GM13977 (cell line): ENCODE measurements around the gene GVQW3.

ENCODE experiments used
- DNase-seq: peaks from one replicate; pipeline ENCODE4 v3.0.0; 2012; ENCODE audit warnings: low spot score
- in situ Hi-C: fragments of 300-500 bp; cut with MboI; formaldehyde crosslinking; loops from one replicate; pipeline ENCODE4 v1.12.0; 2022; ENCODE audit warnings: low sequenced_read_pairs, low pct_unique_long_range_greater_than_20kb, mixed read lengths, inconsistent platforms; ENCODE audit not compliant: unreplicated experiment
- TF ChIP-seq, protein P1 (sequence below): IDR thresholded peaks from 2 replicates; pipeline ENCODE4 v1.5.1; 2012; ENCODE audit warnings: mild to moderate bottlenecking, control low read depth; ENCODE audit not compliant: insufficient read depth; ENCODE audit errors: extremely low read depth, missing control alignments

Gene GVQW3

DNA sequence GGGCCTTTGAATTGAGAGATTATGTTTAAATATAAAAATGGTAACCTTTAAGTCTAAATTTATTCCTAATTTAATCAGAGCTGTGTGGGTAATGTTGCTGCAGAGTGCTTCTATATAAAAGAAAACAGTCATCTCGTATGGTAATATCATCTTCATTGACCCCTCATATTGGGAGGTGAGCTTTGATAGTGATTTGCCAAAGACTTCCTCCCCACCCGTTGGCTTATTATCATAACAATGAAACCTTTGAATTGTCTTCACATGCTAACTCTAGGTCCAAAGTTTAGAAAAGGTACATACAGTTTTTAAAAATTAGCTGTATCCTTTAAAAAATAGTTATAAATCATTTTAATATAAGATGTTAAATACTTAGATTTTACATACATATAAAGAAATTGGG, 67.4 kb downstream of the GVQW3 start:
- TF ChIP-seq, protein P1, sequence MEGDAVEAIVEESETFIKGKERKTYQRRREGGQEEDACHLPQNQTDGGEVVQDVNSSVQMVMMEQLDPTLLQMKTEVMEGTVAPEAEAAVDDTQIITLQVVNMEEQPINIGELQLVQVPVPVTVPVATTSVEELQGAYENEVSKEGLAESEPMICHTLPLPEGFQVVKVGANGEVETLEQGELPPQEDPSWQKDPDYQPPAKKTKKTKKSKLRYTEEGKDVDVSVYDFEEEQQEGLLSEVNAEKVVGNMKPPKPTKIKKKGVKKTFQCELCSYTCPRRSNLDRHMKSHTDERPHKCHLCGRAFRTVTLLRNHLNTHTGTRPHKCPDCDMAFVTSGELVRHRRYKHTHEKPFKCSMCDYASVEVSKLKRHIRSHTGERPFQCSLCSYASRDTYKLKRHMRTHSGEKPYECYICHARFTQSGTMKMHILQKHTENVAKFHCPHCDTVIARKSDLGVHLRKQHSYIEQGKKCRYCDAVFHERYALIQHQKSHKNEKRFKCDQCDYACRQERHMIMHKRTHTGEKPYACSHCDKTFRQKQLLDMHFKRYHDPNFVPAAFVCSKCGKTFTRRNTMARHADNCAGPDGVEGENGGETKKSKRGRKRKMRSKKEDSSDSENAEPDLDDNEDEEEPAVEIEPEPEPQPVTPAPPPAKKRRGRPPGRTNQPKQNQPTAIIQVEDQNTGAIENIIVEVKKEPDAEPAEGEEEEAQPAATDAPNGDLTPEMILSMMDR, result no peak
- in situ Hi-C loops, result no loop called here
- DNase-seq, result no peak

DNA sequence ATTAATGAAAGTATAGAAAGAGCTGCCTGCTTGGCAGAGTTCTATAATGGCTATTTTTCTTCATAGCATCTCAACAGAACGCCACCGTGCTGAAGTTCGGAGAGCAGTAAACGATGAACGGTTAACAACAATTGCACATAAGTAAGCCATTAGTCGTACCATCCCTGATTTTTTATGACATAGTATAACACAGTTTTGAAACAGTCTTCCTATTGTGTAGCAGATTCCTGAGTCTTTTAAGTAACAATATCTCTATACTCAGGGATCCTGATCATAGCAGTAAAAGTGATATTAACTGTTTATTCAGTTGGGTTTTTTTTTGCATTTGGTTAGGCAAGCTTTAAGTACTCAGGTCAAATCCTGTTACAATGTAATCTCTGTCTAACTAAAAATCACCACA, 72.1 kb downstream of the GVQW3 start:
- TF ChIP-seq, protein P1, result no peak

DNA sequence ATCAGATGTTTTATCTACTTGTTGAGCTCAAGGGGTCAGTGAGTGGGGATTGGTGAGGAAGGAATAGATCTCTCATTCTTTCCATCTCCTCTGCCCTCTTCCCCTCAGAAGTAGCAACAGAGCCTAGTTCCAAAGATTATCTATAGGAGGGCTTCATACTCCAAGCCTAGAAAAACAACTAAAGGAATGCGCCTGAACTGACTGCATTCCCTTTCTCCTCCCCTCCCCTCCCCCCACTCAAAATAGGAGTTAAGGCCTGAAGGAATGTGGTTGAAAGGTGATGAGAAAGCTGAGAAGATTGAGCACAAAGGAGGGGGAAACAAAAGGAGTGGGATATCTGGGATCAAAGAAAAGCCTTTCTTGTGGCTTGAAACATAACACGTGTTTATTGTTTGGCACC, 74.2 kb downstream of the GVQW3 start:
- TF ChIP-seq, protein P1, result no peak
- DNase-seq, result no peak
- in situ Hi-C loops, result no loop called here

More for the DNA sequence above, 72.1 kb downstream of the GVQW3 start:
- in situ Hi-C loops, result no loop called here
- no peak for DNase-seq

DNA sequence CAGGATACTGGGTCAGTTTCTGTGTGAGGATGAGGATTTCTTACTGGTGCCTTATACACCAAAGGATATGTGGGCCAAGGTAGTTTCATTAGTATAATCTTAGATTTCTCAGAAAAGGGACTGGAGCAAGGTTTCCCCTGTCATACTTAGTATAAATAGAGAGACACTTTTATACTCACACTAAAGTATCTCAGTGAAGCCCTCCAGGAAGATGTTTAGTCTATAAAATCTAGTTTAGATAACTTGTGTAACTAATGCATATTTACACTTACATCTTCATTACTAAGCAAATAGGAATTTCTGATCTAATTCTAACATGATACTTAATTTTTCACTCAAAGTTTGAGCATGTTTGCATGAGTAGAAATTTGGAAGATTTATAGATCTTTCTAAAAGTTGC, 74.8 kb downstream of the GVQW3 start:
- DNase-seq, result no peak
- TF ChIP-seq, protein P1, result no peak
- in situ Hi-C loops, result no loop called here

DNA sequence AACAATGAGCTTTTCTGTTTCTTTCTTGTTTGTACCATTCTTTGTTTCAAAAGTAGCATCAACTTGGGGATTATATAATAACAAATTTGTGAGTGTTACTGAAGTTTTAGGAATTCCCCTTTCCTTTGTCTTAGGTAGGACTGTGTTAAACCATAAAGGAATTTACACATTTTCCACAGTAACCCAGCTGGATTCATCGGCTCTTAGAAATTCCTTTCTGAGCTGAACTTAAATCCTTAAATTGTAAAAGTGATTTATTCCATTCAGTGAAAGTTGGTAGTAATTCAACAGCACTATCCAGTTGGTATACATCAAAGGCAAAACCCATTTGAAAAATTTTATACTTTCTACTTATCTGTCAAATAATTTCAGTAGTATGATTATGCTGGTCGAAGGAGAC, 75.4 kb downstream of the GVQW3 start:
- no peak for DNase-seq
- in situ Hi-C loops, result no loop called here
- TF ChIP-seq, protein P1, result no peak
